Hepatocyte (in vitro differentiated cells): Measurements from ENCODE around the gene TSHZ1.

ENCODE experiments used
- CTCF ChIP-seq: fragments of 200-600 bp; sonication (generic); IDR thresholded peaks from 2 replicates; pipeline ENCODE4 v1.5.1; 2016; ENCODE audit warnings: antibody characterized with exemption, mild to moderate bottlenecking; ENCODE audit not compliant: poor library complexity
- EZH2 ChIP-seq: fragments of 200-600 bp; sonication (generic); IDR thresholded peaks from 2 replicates; pipeline ENCODE4 v1.6.1; 2016; ENCODE audit warnings: antibody characterized with exemption, mild to moderate bottlenecking, borderline replicate concordance
- EZH2phosphoT487 ChIP-seq: fragments of 200-600 bp; sonication (generic); IDR thresholded peaks from one replicate; pipeline ENCODE4 v1.6.1; 2018; ENCODE audit warnings: antibody characterized with exemption, mild to moderate bottlenecking, low read depth, moderate library complexity; ENCODE audit not compliant: unreplicated experiment, severe bottlenecking

DNA sequence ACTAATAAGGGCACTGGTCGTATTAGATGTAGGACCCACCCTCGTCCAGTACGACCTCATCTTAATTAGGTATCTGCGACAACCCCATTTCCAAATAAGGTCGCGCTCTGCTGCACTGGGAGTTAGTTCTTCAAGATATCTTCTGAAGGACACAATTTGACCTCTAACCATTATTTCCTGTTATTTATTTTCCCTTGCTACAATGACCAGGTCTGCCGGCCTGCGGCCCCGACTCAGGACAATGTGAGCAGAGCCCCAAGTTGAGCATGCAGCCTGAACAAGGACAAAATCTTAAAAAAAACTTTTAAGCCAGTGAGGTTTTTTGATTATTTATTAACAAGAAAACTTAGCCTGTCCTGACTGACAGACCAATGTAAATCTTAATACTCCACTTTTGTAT, 109.3 kb downstream of the TSHZ1 start:
- TF ChIP-seq EZH2phosphoT487 = no peak
- no peak for TF ChIP-seq CTCF
- no peak for TF ChIP-seq EZH2
